RKO (cell line): Measurements from ENCODE around the gene GRID1.
"Not testable (repeated sequence)": the region's sequence is repeated elsewhere in the genome, so short reads cannot be mapped to it uniquely, and the experiment has no call there.

Source experiments
- DNase-seq: peaks from one replicate; pipeline ENCODE4 v3.0.0-alpha.2; 2016; ENCODE audit warnings: low spot score

GRID1 gene

GRCh38 chr10:85864173-85864549 is 502.4 kb downstream of the GRID1 start:
- no peak for DNase-seq

- DNase-seq: no peak
These were observed 503.1 kb downstream of the GRID1 start for GRCh38 chr10:85863301-85864172.

- no peak for DNase-seq
These were observed 503.8 kb downstream of the GRID1 start for GRCh38 chr10:85862771-85863170.

DNA sequence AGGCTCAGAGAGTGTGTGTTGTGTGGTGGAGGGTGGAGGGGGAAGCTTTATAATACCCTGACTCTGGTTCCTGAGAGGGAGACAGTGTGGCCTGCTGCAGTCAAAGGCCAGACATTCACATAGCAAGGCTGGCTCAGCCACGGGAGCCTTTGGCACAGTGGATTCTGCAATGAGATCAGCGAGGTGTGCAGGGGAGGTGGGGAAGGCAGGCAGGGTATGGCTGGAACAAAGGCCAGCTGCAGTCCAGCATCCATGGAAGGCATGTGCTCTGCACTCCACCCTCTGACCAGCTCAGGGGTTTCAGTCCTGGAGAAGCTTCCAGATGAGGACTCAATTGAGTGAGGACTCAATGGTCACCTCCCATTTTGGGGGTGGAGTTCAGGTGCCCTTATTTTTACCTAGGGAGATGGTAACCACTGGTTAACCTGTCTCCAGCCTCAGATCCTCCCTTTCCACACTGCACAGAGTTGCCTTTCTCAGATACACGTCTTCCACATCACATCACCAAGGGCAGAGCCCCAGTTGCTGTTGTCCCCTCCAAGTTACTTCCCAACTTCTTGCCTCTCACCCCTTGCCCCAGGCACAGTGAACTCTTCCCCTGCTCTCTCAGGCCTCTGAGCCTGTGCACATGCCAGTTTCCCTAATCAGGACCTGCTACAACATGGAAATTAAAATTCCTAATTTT is 504.9 kb downstream of the GRID1 start:
- DNase-seq: no peak

DNA sequence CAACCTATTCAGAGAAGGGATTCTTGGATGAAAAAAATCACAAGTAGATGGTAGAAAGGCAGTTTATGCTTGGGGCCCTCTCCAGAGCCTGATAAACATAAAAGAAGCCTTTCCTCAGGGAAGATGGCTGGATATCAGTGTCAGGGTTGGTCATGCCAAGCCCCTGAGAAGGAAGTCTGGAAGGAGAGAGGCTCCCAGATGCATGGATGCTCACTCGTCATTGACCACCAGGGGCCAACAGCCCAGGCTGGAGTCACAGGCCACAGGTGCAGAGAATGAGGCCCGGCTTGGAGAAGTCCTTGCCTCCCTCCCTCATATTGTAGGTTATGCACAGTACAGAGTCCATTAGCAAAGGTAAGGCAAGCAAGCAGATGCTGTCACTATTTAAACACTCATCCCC is 506.7 kb downstream of the GRID1 start:
- DNase-seq: no peak

GRCh38 chr10:85858776-85859515 is 507.6 kb downstream of the GRID1 start:
- no peak for DNase-seq

DNA sequence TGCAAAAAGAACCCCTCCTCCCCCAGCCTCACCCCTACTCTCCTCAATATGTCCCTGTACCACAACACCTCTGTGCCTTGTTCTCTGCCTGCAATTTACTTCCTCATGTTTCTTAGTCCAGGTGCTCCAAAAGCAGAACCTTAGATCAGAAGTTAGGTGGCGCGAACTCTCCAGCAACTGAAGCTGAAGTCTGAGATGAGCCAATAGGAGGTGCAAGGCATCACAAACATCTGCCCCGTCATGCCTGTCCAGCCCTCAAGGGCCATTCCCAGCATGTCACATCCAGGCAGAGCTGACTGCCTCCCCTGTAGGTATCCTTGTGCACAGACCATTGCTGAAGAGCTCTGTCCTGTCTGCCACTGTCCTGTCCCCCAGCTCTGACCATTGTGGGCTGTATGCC is 508.8 kb downstream of the GRID1 start:
- no peak for DNase-seq

GRCh38 chr10:85857305-85857704 is 509.3 kb downstream of the GRID1 start:
- DNase-seq: no peak

DNA sequence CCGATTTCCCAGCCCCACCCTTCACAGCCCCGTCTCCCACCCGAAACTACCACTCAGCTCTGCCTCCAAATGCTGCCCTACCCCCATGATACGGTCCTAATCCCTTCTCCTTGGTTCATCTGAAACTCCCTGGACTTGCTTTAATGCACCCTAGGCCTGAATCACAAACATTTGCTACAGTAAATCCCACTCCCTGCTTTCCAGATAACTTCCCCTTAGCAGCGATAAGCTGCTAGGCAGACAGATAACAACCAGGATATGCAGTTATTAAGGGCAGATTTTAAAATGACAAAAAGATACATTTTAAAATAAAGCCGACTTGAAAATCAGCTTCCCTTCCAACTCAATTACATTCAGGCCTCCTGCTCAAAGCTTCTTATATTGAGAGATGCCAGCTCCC is 514.7 kb downstream of the GRID1 start:
- DNase-seq: no peak

GRCh38 chr10:85851325-85851724 is 515.3 kb downstream of the GRID1 start:
- DNase-seq: no peak

- no peak for DNase-seq
These were observed 515.9 kb downstream of the GRID1 start for GRCh38 chr10:85850736-85851135.

DNA sequence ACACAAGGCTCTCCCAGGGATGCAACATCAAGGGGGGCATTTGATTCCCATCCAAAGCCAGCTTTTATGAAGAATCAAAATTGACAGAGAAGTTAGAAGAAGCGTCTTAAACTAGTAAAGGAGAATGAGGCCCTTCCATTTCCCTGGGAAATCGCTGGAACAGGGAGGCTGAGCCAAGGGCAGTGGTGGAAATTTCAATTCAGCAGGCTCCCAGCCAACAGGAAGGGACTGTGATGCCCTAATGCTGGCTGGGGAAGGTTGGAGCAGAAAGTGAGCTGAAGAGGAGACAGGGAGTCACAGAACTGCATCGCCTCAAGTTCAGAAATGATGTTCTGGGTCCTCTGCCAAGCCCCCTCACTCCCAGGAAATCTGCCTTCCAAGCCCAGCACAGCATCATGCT is 517.3 kb downstream of the GRID1 start:
- DNase-seq: no peak

DNA sequence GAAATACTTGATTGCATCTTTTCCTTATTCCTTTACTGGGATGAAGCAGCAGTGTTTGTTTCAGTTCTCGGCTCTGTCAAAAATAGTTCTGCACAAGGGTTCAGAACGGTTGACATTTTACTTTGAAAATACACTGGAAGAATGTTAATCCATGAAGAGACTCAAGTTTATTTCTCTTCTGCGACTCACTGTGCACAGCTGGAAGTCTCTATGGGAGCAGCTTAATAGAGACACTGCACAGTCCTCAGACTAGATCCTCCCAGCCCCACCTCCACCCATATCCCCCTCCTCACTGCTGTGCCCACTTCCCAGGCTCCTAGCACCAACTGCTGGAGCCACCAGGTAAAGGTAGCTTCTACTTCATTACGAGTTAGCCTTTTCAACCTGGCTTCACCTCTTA is 517.8 kb downstream of the GRID1 start:
- DNase-seq: no peak

DNA sequence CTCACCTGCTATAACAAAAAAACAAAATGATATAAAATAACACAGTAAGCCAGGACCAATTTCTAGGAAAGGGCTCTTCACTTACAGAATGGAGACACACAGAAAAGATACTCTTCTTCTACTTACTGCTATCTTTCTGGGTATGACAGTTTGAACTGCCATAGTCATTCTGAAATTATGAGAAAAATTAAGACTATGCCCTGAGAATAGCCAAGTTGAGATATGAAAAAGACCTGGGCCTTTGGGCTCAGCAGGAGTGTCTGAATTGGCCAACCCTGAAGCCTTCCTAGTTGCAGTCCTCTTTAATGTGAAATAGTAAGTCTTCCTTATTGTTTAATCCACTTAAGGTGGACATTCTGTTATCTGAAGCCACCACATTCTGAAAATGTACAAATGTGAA is 519.5 kb downstream of the GRID1 start:
- no peak for DNase-seq

GRCh38 chr10:85838660-85839059 is 527.9 kb downstream of the GRID1 start:
- not testable (repeated sequence) for DNase-seq

DNA sequence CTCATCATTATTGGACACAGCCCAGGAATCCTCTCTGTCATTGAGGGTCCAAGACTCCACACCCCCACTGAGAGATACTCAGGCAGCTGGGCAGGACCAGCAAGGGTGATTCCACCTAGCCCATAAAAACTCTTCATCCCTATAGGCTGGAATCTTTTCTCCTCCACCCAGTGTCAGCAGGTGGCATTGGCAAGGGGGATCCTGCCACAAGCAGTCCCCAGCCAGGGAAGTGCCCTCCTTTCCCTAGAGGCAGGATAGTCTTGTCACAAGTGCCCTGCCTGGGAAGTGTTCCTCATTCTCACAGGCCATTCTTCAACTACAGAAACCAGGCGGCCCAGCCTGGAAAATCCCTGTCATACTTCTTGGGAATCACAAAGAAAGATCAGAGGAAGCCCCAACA is 533.6 kb downstream of the GRID1 start:
- DNase-seq: no peak

- no peak for DNase-seq
These were observed 535.2 kb downstream of the GRID1 start for GRCh38 chr10:85831422-85831821.

- no peak for DNase-seq
These were observed 540.2 kb downstream of the GRID1 start for GRCh38 chr10:85826377-85826776.

DNA sequence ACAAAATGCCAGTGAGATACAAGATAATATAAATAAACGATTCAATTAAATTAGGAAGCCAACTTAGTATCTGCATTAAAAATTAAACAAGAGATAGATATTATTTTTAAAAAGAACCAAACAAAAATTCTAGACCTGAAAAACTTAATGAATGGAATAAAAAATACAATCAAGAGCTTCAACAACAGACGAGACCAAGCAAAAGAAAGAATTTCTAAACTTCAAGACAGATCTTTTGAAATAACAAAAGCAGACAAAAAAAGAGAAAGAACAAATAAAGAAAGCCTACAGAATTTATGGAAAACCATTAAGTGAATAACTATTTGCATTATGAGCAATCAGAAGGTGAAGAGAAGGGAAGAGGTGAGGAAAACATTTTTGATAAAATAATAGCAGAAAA is 555.2 kb downstream of the GRID1 start:
- DNase-seq: no peak

DNA sequence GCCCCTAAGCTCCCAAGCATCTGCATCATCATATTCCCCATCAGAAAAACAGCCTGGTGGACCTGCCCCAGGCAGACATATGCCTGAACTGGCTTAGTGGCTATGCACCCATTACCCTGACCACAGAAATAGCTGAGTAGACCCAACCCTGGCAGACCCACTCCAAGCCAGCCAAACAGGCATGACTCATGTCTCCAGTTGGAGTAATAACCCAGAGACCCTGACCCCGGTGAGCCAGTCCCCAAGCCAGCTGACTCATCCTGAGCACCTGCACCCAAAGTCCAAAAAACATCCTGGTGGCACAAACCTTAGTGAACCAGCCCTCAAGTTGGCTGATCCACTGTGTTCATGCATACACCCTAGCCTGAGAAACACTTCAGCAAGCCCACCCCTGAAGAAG is 555.9 kb downstream of the GRID1 start:
- DNase-seq: no peak

DNA sequence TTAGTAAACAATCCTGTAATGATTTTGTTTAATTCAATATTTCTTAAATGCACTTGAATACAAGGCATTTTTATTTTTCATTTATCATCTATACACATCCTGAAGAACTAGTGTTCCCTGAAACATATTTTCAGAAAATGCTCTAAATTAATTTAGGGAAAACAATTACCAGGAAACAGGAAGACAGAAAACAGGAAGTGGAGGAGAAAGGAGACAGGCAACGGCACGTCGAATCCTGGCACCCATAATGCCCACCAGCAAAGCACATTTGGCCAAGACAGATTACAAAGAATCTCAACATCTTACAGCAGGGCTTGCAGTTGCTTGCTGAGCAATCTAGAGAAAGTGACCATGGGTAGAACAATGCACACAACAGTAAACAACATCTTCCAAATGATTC is 571.1 kb downstream of the GRID1 start:
- DNase-seq: no peak

DNA sequence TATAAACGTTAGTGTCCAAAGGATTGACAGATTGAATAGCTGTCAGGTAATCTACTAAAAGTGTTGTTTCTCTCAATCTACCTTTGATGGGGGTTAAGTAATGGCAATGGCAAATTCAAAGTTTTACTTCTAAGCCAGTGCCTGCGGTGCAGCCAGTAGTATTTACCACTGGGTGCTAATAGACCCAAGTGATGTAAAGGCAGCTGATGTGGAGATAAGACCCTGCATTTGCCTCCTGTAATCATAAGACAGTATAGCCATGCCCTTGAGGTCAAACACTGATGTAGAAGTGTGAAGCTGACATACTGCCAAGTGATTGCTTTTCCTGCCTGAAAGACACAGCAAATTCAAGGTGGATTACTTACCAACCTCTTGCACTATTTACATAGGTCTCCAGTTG is 572.0 kb downstream of the GRID1 start:
- no peak for DNase-seq

- DNase-seq: no peak
These were observed 574.1 kb downstream of the GRID1 start for GRCh38 chr10:85792533-85792858.
